Activated CD4-positive, CD25-positive, alpha-beta regulatory T cell treated with anti-CD3 and anti-CD28 coated beads, Interleukin-2, amount 50 U/mL, for 16 hours (primary cell): ENCODE results near the gene EPB41L2.
"Not testable (repeated sequence)": the region's sequence is repeated elsewhere in the genome, so short reads cannot be mapped to it uniquely, and the experiment has no call there.

Experiments used
- DNase-seq: peaks from one replicate; pipeline ENCODE4 v3.0.0-alpha.2; 2020; ENCODE audit warnings: low read depth, low spot score

Gene EPB41L2

DNA sequence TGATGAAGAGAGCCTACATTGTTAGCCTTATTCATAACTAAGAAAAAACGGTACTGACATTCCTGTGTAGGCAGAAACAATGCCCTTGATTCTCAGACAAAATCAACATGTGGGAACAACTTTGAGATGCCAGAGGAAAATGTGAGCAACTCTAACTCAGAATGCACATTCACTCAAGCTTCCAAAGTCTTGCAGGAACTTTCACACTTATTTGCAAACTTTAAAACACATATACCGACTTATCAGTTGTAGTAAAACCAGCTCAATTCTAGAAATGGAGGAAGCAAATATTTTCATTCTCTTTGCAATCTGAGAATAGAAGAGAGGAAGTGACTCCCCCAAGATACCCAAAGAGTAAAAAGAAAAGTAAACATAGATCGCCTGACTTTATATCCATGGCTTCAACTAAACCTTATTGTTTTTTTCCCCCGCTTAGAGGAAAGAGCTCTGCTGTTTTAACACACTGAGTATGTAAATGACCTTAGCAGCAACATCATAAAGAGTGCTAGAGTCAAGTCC is 117.6 kb downstream of the EPB41L2 start:
- no peak for DNase-seq

DNA sequence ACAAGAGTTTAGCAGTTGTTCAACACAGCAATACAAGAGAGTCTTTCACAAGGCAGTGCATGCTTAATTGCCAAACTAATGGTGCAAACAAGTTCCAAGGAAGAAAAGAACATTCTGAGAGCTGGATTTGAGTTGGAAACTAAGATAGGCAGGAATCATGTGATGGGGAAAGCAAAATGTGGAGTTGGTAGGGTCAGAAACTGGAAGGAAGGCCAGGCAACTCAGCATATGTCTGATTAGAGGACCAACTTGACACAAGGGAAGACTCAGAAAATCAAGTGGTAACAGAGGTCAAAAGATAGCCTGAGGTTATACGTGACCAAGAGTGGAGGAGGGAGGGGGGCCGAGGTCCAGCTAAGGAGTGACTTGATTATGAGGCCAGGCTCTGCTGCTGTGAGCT is 118.6 kb downstream of the EPB41L2 start:
- no peak for DNase-seq

DNA sequence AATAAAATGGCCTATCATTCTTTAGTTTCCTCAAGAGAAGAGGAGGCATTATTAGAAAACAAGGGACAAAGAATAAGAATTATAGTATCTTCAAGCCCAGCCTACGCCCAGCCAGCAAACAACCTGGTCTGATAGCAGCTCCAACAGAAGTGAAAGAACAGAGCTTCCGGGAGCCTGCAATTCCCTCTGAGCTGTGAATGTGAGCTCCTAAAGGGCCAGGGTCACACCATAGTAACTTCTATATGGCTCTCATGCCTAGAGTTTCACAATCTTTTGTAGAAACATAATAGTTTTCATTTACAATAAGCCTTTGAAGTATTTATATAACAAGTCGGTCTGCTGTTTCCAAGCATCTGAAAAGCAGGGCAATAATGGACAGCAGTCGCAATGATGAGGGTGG is 119.3 kb downstream of the EPB41L2 start:
- no peak for DNase-seq

DNA sequence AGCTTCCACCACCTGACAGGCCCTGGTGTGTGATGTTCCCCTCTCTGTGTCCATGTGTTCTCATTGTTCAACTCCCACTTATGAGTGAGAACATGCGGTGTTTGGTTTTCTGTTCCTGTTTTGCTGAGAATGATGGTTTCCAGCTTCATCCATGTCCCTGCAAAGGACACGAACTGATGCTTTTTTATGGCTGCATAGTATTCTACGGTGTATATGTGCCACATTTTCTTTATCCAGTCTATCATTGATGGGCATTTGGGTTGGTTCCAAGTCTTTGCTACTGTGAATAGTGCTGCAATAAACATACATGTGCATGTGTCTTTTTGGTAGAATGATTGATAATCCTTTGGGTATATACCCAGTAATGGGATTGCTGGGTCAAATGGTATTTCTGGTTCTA is 120.3 kb downstream of the EPB41L2 start:
- DNase-seq: not testable (repeated sequence)

DNA sequence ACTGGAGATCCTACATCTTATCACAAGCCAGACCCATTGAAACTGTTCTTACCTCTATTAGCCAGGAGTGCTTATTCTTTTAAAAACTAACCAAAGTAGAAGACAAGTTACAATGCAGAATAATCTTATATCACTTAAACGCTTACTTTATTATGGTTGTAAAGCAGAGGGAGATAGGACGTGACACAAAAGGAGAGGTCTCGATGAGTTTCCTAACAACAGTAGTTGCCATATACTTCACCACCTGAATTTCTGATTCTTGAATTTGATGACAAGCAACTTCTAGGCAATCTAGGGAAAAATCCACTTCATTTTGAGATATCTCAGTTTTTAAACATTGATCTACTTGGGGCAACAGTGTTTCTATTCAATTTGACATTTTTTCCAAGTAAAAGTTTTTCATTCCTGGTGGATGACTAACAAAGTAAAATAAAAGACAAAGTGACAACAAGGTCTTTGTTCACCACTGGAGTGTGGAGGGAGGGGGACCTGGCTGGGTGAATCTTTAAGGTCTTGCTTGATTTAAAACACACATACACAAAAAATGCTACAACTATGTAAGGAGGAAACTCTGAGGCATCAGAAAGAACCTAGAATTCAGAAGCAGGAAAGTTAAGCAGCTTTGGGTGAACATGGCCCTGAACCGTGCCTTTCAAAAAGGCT is 125.0 kb downstream of the EPB41L2 start:
- DNase-seq: no peak

DNA sequence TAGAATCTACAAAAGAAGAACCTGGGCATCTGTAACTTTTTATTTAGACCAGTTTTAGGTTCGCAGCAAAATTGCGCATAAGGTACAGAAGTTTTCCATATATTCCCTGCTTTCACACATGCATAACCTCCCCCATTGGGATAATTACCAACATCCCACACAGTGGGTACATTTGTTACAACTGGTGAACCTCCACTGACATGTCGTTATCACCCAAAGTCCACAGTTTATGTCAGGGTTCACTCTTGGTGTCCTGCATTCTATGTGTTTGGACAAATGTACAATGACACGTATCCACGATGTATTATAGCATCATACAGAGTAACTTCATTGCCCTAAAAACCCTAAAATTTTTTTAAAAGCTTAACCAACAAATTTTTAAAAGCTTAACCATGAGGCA is 126.1 kb downstream of the EPB41L2 start:
- no peak for DNase-seq

DNA sequence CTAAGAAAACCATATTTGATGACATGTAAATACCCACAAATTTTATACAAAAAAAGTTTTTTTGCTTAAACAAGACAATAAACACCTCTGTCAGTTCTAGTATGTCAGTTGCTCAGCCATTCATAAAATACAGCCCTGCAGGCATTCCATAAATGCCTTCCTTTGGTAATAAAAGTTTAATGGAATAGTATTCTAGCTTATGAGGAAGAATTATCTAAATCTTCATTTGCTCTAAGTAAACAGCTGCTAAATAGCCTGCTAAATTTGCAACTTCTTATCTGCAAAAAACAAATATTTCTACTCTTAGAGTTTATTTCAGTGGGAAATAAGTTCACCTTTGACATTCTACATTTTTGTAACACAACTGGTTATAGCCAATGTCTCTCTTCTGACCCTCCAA is 127.1 kb downstream of the EPB41L2 start:
- no peak for DNase-seq

DNA sequence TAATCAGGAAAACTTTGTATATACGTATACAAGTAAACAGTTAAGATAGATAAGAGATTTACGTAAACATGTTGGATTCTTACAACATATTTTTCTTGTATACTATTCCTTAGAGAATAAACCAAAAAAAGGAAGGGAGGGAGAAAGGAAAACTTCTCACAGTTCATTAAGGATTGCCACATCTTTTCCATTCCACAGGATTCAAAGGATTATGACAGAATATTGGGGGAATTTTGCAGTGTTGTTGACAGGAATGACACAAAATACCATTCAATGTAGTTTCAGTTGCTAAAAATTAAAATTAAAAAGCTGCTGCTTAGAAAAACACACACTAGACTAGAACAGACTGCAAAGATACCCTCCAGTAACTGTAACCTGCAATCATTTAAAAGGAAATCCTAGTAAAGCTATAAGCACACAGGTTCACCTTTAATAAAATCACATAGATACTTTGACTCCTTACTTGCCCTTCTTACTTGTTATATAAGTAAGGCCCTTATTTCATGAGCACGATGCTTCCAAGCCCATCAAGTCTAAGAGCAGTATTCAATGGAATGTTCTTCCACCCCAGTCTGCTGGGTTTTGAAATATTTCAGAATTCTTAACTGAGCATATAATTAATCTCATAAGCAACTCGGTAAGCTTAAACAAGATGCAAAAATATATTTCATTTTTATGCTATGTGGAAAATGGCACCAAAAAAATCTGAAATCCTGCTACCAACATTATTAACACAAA is 128.0 kb downstream of the EPB41L2 start:
- DNase-seq: no peak

DNA sequence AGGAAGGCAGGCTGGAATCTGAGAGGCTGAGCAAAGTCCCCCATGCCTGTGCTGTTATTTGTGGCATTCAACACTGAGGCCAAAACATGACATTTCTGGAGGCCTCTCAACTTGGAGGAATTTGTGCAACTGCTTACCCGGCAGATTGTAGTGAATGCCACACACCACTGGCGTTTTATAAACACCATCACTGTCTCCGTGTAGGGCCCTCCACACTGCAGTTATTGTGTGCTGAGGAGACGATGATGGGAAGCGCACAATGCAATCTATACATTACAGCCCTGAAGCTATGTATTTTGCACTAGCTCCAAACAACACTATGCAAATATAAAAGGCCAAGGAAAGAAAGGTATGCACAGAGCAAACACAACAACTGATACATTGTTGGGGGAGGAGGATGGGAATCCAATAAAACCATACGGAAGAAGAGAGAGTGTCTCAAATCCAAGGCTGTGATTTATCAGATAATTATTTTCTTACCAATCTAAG is 129.3 kb downstream of the EPB41L2 start:
- DNase-seq: no peak

DNA sequence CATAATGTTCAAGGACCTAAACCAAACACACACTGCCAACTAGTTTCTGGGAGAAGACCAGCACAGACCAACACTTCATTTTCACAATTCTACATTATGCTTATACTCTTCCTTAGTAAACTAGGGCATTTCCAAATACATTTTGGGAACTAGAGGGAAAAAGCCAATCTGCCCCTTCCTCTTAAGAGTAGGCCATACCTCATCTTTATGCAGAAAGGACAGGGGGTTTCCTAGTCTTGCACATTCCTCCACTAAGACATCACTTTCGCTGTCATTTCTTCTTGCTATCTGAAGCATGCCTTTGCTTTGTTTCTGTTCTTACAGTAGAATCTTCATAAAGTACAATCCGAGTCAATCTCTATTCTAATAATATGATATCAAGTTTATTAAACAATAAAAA is 130.1 kb downstream of the EPB41L2 start:
- no peak for DNase-seq

DNA sequence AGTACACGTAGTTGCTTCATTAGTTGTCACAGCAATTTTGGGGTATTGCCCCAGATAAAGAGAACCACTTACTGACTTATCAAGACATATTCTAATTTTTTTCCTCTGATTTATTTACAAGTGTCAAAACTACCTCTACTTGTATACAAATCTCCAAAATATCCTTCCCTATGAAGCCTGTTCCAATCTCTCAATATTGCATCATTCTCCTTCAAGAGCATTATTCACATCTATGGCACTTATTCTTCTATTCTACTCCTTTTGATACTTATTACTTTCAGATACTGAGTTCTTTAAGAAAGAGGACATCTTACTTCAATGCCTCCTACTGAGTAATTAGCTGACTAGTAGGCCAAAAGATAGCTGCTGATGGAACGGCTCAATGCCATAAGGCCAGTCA is 130.6 kb downstream of the EPB41L2 start:
- DNase-seq: no peak

DNA sequence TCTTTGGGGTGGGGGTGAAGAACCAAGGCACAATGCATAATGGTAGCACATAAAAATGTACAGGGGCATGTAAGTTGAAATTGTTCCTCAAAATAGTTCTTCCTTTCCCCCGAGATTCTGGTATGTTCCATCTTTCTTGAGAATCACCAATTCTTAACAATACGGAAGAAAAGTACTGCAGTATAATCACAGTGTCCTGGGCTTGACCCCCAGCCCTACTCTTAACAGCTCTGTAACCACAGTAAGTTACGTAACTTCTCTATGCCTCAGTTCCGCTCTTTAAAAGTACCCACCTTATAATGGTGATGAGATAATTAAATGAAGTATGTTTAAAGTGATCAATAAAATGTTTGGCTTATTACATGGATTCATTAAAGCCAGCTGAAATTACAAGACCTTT is 131.4 kb downstream of the EPB41L2 start:
- DNase-seq: no peak

DNA sequence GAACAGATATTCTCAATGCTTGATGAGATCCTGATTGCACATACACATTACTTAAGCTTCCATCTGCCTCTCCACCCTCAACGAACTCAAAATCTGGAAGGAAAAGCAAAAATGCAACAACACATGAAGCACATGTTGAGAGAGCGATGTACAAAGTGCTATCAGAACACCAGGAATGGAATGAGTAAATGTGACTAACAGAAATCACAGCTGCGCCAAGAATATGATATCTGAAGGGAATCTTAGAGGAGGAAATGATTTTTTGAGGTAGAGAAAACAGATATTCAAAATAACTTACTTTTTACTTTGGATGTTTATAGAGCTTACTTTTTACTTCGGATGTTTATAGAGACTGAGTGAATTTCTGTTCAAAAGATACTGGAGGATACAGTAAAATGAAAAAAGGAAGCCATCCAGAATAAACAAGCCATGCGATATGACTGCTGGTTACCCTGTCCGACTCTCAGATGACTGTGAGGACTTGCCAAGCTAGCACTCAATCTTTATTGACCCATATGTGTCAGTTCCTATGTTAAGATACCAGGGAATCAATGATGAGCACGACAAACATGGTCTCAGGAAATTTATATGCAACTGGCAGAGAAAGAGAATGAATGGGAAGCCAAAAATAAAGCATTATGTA is 133.9 kb downstream of the EPB41L2 start:
- no peak for DNase-seq

DNA sequence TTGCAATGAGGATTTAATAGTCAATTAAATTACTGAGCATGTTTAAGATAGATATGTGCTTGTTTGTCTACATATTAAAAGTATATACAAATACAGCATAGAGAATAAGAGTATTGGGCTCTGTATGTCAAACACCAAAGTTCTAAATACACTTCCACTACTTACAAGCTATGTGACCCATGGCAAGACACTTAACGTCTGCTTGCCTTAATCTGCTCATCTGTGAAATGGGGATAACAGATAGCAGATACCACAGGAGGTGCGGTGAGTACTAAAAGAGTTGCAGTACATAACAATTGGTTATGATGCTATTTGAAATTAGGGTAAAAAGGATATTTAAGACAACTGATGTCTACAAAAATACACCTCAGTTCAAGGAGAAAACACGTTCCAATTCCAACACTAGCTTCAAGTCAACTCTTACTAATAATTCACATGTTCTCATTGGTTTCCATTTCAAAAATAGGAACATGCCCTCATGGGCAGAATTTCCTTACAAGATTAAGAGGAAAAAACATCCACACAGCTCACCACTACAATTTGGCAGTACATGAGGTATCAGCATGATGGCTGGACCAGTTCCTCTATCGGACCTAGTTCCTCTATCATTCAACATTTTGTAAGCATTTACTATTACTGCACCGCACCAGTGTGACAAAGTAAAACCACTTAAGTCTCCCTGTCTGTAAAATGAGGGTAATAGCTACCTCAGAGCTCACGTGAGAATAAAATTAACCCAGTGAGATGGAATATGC is 134.7 kb downstream of the EPB41L2 start:
- no peak for DNase-seq

DNA sequence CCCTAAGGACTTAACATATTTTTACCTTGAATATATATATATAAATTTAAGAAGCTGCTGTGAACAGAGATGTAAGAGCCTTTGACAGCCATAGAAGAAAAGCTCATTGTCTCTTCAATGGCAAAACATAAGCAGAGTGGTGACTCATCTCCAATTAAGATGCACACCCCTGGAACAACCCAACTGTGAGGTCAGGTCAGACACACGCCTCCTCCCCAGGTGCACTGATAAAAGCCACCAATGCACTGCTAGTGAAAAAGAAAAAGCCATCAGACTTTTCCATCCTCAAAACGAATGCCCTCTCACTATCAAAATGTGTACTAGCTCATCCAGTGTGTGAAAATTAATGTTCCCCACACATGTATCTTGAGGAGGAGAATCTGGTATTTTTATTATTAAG is 135.7 kb downstream of the EPB41L2 start:
- DNase-seq: no peak

DNA sequence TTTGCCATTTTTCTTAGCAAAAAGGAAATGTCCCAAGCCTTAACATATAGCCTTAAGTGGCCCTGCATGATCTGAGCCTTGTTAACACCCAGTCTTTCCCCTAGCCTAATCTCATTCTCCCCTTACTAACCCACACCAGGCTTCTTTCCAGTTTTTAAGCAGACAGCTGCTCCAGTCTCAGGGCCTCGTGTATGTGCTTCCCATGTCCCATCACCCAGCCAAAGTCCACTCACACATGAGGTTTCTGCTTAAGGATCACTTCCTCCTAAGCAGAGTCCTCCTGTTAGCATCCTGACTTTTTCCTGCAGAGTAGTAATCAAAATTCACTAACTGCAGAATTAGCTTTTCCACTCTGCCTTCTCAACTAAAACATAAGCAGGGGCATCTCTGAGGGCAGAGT is 139.7 kb downstream of the EPB41L2 start:
- no peak for DNase-seq

DNA sequence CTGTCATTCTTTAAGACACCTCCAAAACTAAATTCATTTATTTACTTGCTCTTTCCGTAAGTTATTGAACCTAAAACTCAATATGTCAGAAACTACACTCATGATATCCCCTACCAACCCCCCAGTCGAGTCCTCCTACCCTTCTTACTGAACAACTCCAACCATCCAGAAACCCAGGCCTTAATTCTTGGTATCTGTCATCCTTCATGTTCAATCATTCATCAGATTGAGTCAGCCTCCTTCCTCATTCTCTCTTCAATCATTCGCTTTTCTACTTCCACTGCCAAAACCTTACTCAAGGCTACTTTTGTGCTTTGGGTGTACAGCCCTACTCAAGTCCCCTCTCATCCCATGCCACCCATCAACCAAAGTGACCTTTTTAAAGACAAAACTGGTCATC is 140.1 kb downstream of the EPB41L2 start:
- no peak for DNase-seq

DNA sequence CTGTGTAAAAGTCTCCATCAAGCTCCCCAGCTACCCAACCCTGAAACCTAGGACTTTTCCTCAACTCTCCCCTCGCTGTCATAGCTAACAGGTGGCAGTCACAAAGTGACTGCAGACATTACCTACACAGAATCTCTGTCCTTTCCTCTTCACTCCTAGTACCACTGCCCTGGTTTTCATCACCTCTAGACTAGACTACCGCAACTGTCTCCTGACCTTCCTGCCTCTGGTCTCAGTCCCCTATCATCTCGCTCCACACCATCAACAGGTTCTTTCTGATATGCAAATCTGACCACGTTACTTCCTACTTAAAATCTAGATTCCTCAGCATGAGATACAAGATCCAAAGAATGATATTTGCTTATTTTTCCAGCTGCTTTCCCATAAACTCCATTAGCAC is 142.1 kb downstream of the EPB41L2 start:
- no peak for DNase-seq

DNA sequence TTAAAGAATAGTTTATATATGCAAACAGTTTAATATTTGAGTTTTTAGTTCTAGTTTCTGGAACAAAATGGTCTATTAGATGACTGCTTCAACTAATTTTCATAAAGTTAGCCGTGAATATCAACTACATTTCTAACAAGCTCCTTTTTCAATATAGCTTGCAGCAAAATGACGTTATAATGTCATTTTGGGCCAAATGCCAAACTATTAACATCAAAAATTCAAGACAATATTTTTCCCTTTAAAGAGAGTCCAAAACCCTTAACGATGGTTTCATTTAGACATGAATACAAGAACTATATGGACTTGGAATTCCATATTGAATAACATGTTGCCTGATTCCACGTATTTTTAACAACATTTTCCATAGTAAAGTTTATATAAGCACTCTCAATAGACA is 144.9 kb downstream of the EPB41L2 start:
- DNase-seq: no peak

DNA sequence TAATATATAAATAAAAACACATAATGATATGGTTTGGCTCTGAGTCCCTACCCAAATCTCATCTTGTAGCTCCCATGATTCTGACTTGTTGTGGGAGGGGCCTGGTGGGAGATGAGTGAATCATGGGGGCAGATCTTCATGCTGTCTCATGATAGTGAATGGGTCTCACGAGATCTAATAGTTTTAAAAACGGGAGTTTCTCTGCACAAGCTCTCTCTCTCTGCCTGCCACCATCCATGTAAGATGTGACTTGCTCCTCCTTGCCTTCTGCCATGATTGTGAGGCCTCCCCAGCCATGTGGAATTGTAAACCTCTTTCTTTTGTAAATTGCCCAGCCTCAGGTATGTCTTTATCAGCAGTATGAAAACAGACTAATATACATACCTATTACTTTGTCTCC is 147.4 kb downstream of the EPB41L2 start:
- not testable (repeated sequence) for DNase-seq

DNA sequence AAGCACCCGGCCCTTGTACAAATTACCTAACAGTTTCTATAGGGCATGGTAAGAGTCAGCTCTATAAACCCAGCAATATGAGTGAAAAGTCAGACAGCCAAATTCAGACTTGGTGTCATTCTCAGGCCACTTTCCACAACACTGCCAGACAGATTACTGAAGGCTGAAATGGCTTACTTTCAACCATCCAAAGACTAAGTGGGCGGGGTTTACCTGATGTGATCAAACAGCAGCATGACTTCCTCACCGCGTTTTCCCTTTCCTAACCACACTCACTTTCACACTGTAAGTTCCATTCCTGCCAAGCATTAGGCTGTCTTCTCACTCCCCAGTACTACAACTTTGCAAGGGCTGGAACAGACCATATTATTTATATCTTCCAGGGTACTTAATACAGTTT is 149.9 kb downstream of the EPB41L2 start:
- DNase-seq: no peak

DNA sequence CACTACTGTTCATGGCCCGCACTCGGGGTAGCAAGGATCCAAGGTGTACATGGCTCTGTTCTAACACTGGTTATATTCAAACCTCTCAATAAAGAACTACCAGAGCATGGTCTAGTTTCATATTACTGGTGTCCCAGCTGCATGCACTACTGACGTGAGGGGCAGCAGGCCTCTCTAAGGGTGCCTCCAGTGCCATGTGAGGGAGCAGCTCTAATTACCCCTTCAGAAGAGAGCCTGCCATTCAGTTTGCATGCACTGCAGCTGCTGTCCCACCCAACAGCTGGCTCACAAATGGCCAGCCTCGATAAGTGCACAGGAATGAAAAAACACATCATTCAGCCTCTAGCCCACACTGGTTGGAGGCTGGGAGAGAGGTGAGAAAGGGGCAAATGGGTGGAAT is 150.6 kb downstream of the EPB41L2 start:
- no peak for DNase-seq
